Duodenal mucosa (tissue), 2 donors: ENCODE results near the gene KLF5.

Source experiments
- H3K27ac ChIP-seq: one replicate; pipeline ENCODE4 v1.7.0; 2013; ENCODE audit warnings: low read depth, low read length
- H3K27me3 ChIP-seq, 2 donors: one replicate each; pipeline ENCODE4 v1.7.0; 2013; ENCODE audit warnings: low read length in 2 of 2, control low read depth in 1 of 2; ENCODE audit not compliant: insufficient read depth in 2 of 2, control insufficient read depth in 1 of 2
- H3K36me3 ChIP-seq, 2 donors: one replicate each; pipeline ENCODE4 v1.7.0; 2013; ENCODE audit warnings: low read length in 2 of 2, control low read depth in 1 of 2; ENCODE audit not compliant: insufficient read depth in 2 of 2, control insufficient read depth in 1 of 2
- H3K4me1 ChIP-seq, 2 donors: one replicate each; pipeline ENCODE4 v1.7.0; 2013; ENCODE audit warnings: low read length in 2 of 2, control low read depth in 1 of 2; ENCODE audit not compliant: insufficient read depth in 2 of 2, control insufficient read depth in 1 of 2
- H3K4me3 ChIP-seq, 2 donors: one replicate each; pipeline ENCODE4 v1.7.0; 2013; ENCODE audit warnings: low read length in 2 of 2, low read depth in 1 of 2
- H3K9ac ChIP-seq, 2 donors: one replicate each; pipeline ENCODE4 v1.7.0; 2013; ENCODE audit warnings: low read length in 2 of 2, low read depth in 1 of 2
- H3K9me3 ChIP-seq, 2 donors: one replicate each; pipeline ENCODE4 v1.7.0; 2013; ENCODE audit warnings: low read length in 2 of 2, control low read depth in 1 of 2; ENCODE audit not compliant: control insufficient read depth in 1 of 2

Gene KLF5

DNA sequence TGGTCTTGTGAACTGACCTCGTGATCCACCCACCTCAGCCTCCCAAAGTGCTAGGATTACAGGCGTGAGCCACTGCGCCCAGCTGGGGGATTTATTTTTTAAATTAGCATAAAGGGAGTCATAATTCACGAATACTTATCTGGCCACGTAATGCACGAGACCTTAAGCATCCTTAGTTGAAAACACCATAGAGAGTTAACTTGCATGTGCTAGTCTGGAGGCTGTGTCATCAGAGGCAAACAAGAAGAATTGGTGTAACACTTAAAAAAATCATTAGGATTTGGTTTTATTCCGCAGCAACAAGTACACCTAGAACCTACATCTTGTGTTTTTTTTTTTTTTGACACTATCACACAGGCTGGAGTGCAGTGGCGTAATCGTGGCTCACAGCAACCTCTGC lies 19.1 kb downstream of the KLF5 start:
- Histone ChIP-seq H3K27me3 (no peaks in the 10 kb centered on the region), H3K9me3 (no peaks in the 10 kb centered on the region), H3K4me1 (peaks cover 0 to 38% of the 10 kb centered on the region in 2 donors), H3K36me3 (peaks cover 19% of the 10 kb centered on the region in 2 donors), H3K9ac (no peak overlapping the region), H3K4me3 (no peak overlapping the region), H3K27ac (no peak overlapping the region)

- no peaks in the 10 kb centered on the region for H3K9me3 ChIP-seq
- H3K4me3 ChIP-seq: no peak overlapping the region
- peaks cover 0 to 27% of the 10 kb centered on the region in 2 donors for H3K4me1 ChIP-seq
- H3K27me3 ChIP-seq: no peaks in the 10 kb centered on the region
- no peak overlapping the region for H3K27ac ChIP-seq
- no peak overlapping the region for H3K9ac ChIP-seq
- H3K36me3 ChIP-seq: peaks cover 19% of the 10 kb centered on the region in 2 donors
Observed at GRCh38 chr13:73079359-73079758, 20.6 kb downstream of the KLF5 start.

- no peak overlapping the region for H3K27ac ChIP-seq
Observed at GRCh38 chr13:73081256-73081915, 22.6 kb downstream of the KLF5 start.

GRCh38 chr13:73082471-73082870 lies 23.7 kb downstream of the KLF5 start:
- Histone ChIP-seq H3K27ac (no peak overlapping the region), H3K4me1 (peaks cover 0 to 7% of the 10 kb centered on the region in 2 donors)

More at GRCh38 chr13:73081256-73081915, 22.6 kb downstream of the KLF5 start:
- Histone ChIP-seq H3K9ac (no peak overlapping the region), H3K27me3 (no peaks in the 10 kb centered on the region), H3K36me3 (peaks cover 8 to 10% of the 10 kb centered on the region in 2 donors), H3K9me3 (no peaks in the 10 kb centered on the region), H3K4me1 (peaks cover 0 to 7% of the 10 kb centered on the region in 2 donors), H3K4me3 (no peak overlapping the region)

GRCh38 chr13:73082895-73083294 lies 24.1 kb downstream of the KLF5 start:
- H3K27me3 ChIP-seq: no peaks in the 10 kb centered on the region
- H3K9ac ChIP-seq: no peak overlapping the region
- no peak overlapping the region for H3K4me3 ChIP-seq
- H3K9me3 ChIP-seq: no peaks in the 10 kb centered on the region
- H3K36me3 ChIP-seq: peaks cover 0 to 1% of the 10 kb centered on the region in 2 donors
- H3K4me1 ChIP-seq: peaks cover 0 to 7% of the 10 kb centered on the region in 2 donors
- no peak overlapping the region for H3K27ac ChIP-seq

More at GRCh38 chr13:73082471-73082870, 23.7 kb downstream of the KLF5 start:
- H3K27me3 ChIP-seq: no peaks in the 10 kb centered on the region
- no peak overlapping the region for H3K9ac ChIP-seq
- H3K36me3 ChIP-seq: peaks cover 2 to 3% of the 10 kb centered on the region in 2 donors
- no peaks in the 10 kb centered on the region for H3K9me3 ChIP-seq
- H3K4me3 ChIP-seq: no peak overlapping the region

DNA sequence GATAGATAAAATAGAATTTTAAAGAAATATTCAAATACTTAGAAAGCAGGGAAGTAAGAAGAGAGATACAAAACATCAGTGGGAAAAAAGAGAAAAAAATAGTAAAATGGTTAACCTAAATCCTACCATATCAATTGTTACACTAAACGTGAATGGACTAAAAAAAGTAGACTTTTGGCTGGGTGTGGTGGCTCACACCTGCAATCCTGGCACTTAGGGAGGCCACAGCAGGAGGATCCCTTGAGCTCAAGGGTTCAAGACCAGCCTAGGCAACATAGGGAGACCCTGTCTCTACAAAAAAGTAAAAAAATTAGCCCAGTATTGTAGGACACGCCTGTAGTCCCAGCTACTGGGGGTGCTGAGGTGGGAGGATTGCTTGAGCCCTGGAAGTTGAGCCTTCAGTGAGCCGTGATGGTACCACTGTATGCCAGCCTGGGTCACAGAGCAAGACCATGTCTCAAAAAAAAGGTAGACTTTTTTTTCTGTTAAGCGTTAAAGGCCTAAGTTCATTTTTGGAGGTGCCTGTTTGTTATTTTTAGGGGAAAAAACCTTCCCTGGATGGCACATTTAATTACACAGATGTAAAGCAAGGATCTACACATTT lies 29.6 kb downstream of the KLF5 start:
- Histone ChIP-seq H3K4me1 (peaks cover 5 to 11% of the 10 kb centered on the region in 2 donors), H3K27me3 (no peaks in the 10 kb centered on the region), H3K4me3 (no peak overlapping the region), H3K9me3 (peaks cover 3 to 4% of the 10 kb centered on the region in 2 donors), H3K9ac (no peak overlapping the region), H3K27ac (no peak overlapping the region), H3K36me3 (no peaks in the 10 kb centered on the region)

DNA sequence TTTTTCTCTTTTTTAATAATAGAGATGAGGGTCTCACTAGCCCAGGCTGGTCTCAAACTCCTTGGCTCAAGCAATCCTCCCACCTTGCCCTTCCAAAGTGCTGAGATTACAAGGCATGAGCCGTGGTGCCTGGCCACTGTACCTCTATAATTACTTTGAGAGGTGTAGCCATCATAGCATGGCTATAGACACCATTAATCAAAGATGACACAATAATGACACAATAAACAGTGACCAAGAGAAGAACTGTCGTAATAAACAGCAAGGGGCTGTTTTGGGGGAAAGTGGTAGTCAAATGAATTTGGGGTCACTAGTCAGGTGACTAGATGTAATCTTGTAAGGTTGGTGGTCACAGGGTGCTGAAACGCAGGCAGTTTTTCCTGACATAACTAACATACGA lies 30.4 kb downstream of the KLF5 start:
- Histone ChIP-seq H3K27ac (no peak overlapping the region), H3K9ac (no peak overlapping the region), H3K4me1 (peaks cover 5 to 11% of the 10 kb centered on the region in 2 donors), H3K4me3 (no peak overlapping the region), H3K27me3 (no peaks in the 10 kb centered on the region), H3K36me3 (no peaks in the 10 kb centered on the region), H3K9me3 (peaks cover 3 to 4% of the 10 kb centered on the region in 2 donors)

GRCh38 chr13:73090116-73090822 lies 31.5 kb downstream of the KLF5 start:
- Histone ChIP-seq H3K27me3 (no peaks in the 10 kb centered on the region), H3K9ac (peak overlapping the region in 1 of 2 donors; percentile 18), H3K9me3 (peaks cover 3 to 4% of the 10 kb centered on the region in 2 donors), H3K27ac (peak overlapping the region; percentile 46), H3K4me1 (peaks cover 5 to 11% of the 10 kb centered on the region in 2 donors), H3K36me3 (no peaks in the 10 kb centered on the region), H3K4me3 (no peak overlapping the region)

DNA sequence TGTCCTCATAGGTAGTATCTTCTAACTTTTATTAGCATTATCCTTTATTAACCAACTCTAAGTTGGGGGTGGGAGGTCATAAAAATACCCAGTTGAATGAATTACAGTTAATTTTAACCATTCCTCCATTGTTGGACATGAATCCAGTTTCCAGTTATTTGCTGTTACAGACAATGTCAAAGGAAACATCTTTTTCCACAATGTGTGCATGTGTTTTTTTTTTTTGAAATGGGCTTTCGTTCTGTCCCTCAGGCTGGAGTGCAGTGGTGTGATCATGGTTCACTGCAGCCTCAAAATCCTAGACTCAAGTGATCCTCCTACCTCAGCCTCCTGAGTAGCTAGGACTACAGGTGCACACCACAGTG lies 32.0 kb downstream of the KLF5 start:
- Histone ChIP-seq H3K27ac (no peak overlapping the region), H3K27me3 (no peaks in the 10 kb centered on the region)

GRCh38 chr13:73092829-73093228 lies 34.0 kb downstream of the KLF5 start:
- no peaks in the 10 kb centered on the region for H3K36me3 ChIP-seq
- H3K27ac ChIP-seq: no peak overlapping the region
- peaks cover 5 to 11% of the 10 kb centered on the region in 2 donors for H3K4me1 ChIP-seq
- no peak overlapping the region for H3K9ac ChIP-seq
- no peak overlapping the region for H3K4me3 ChIP-seq
- H3K9me3 ChIP-seq: peaks cover 3 to 4% of the 10 kb centered on the region in 2 donors
- H3K27me3 ChIP-seq: no peaks in the 10 kb centered on the region

More for the DNA sequence above, 32.0 kb downstream of the KLF5 start:
- Histone ChIP-seq H3K4me3 (no peak overlapping the region), H3K9me3 (peaks cover 3 to 4% of the 10 kb centered on the region in 2 donors), H3K36me3 (no peaks in the 10 kb centered on the region), H3K9ac (no peak overlapping the region), H3K4me1 (peaks cover 5 to 11% of the 10 kb centered on the region in 2 donors)
